MCF 10A (cell line): ENCODE data around the gene PSMB9. TPM values are rescaled to one million over a fixed set of nuclear protein-coding genes. Genes with fewer than 3 reads are reported as not detected.

Experiments
- BruUV-seq: library from RNA; stranded (reverse); fragments of 400-500 nt; replicated peaks from 2 replicates; lab custom pipeline; 2021; lab: Mats Ljungman, UMichigan
- CTCF ChIA-PET: fragments of 300-600 bp; sonication (Branson Sonifier 250); formaldehyde crosslinking; extraction: SDS; loops from one replicate; lab custom pipeline; 2021; ENCODE audit warnings: antibody characterized with exemption, inconsistent platforms; lab: Yijun Ruan, JAX
- POLR2A ChIA-PET: fragments of 300-600, 350-650 bp; sonication (Branson Sonifier 250); formaldehyde crosslinking; extraction: SDS; loops from one replicate; lab custom pipeline; 2020; ENCODE audit warnings: antibody characterized with exemption, inconsistent platforms; lab: Yijun Ruan, JAX
- DNase-seq: peaks from one replicate; pipeline ENCODE4 v3.0.0-alpha.2; 2018; ENCODE audit not compliant: unreplicated experiment
- H3K27ac Mint-ChIP-seq: one replicate; pipeline ENCODE4 v1.8.0; 2022; ENCODE audit warnings: mild to moderate bottlenecking, low read depth, mixed read lengths; ENCODE audit not compliant: unreplicated experiment
- H3K27me3 Mint-ChIP-seq: one replicate; pipeline ENCODE4 v1.8.0; 2022; ENCODE audit warnings: mixed read lengths; ENCODE audit not compliant: insufficient read depth, unreplicated experiment
- H3K36me3 Mint-ChIP-seq: one replicate; pipeline ENCODE4 v1.8.0; 2022; ENCODE audit warnings: mild to moderate bottlenecking, moderate library complexity, mixed read lengths; ENCODE audit not compliant: insufficient read depth, unreplicated experiment
- H3K4me1 Mint-ChIP-seq: one replicate; pipeline ENCODE4 v1.8.0; 2022; ENCODE audit warnings: mixed read lengths; ENCODE audit not compliant: insufficient read depth, unreplicated experiment
- H3K4me3 Mint-ChIP-seq: one replicate; pipeline ENCODE4 v1.8.0; 2022; ENCODE audit warnings: mild to moderate bottlenecking, moderate library complexity, mixed read lengths; ENCODE audit not compliant: unreplicated experiment
- H3K9me3 Mint-ChIP-seq: one replicate; pipeline ENCODE4 v1.8.0; 2022; ENCODE audit warnings: mixed read lengths; ENCODE audit not compliant: unreplicated experiment
- CTCF ChIP-seq: fragments of 200-600 bp; IDR thresholded peaks from one replicate; pipeline ENCODE4 v1.8.0; 2022; ENCODE audit warnings: antibody characterized with exemption, mild to moderate bottlenecking; ENCODE audit not compliant: unreplicated experiment
- intact Hi-C: fragments of 100-400 bp; cut with micrococcal nuclease; formaldehyde crosslinking; loops from 2 replicates; pipeline ENCODE4 v1.14.1; 2022
- total RNA-seq: library from RNA; stranded (reverse); gene quantifications from 2 replicates; pipeline ENCODE4 v1.2.3, GENCODE V29; 2022

The PSMB9 gene
- total RNA-seq, 1 experiment from 2014 or later = 3.5 TPM

GRCh38 chr6:32814145-32814544 is 39.8 kb upstream of the PSMB9 start:
- BruUV-seq = no TSS peak
- no peak for DNase-seq
- ChIA-PET POLR2A (interaction anchor here (1.1 kb wide), 1 partner anchor 30 kb away, joined by 4 read pairs; no protein-coding TSS in a partner anchor), CTCF (interaction anchor here (0.5 to 0.7 kb wide), 5 partner anchors 54 to 619 kb away, joined by 3 to 4 read pairs (median 4); no protein-coding TSS in a partner anchor)
- no peak overlapping the region for H3K27ac Mint-ChIP-seq
- no peak overlapping the region for H3K4me3 Mint-ChIP-seq
- H3K9me3 Mint-ChIP-seq = no peaks in the 10 kb centered on the region
- no peaks in the 10 kb centered on the region for H3K27me3 Mint-ChIP-seq
- intact Hi-C loops = no loop called here
- no peak for TF ChIP-seq CTCF
- peaks cover 3% of the 10 kb centered on the region for H3K4me1 Mint-ChIP-seq
- no peaks in the 10 kb centered on the region for H3K36me3 Mint-ChIP-seq

GRCh38 chr6:32815115-32815514 is 38.9 kb upstream of the PSMB9 start:
- CTCF ChIA-PET = interaction anchor here (0.6 to 0.7 kb wide), 2 partner anchors 197 to 216 kb away, joined by 3 read pairs; no protein-coding TSS in a partner anchor
- Mint-ChIP-seq H3K9me3 (no peaks in the 10 kb centered on the region), H3K27ac (no peak overlapping the region), H3K4me3 (no peak overlapping the region), H3K4me1 (peaks cover 12% of the 10 kb centered on the region), H3K36me3 (no peaks in the 10 kb centered on the region), H3K27me3 (no peaks in the 10 kb centered on the region)
- intact Hi-C loops = no loop called here
- POLR2A ChIA-PET = no interaction called here
- no TSS peak for BruUV-seq
- no peak for DNase-seq
- TF ChIP-seq CTCF = no peak

GRCh38 chr6:32815996-32816395 is 38.0 kb upstream of the PSMB9 start:
- no peaks in the 10 kb centered on the region for H3K36me3 Mint-ChIP-seq
- no peak overlapping the region for H3K27ac Mint-ChIP-seq
- ChIA-PET CTCF (no interaction called here), POLR2A (interaction anchor here (0.5 kb wide), 1 partner anchor 38 kb away, joined by 3 read pairs; the partner anchor contains the start of gene PSMB9)
- no peak for DNase-seq
- H3K27me3 Mint-ChIP-seq = no peaks in the 10 kb centered on the region
- no TSS peak for BruUV-seq
- H3K4me1 Mint-ChIP-seq = peaks cover 20% of the 10 kb centered on the region
- no peaks in the 10 kb centered on the region for H3K9me3 Mint-ChIP-seq
- TF ChIP-seq CTCF = no peak
- H3K4me3 Mint-ChIP-seq = no peak overlapping the region
- intact Hi-C loops = no loop called here

GRCh38 chr6:32816746-32817204 is 37.2 kb upstream of the PSMB9 start, which contains the start of gene HLA-DOB:
Gene HLA-DOB (minus strand): TSS chr6:32817002. CDS start chr6:32816951, 51 bp downstream.
- BruUV-seq = no TSS peak
- peak; percentile 61 for DNase-seq
- Mint-ChIP-seq H3K4me3 (peak within 1 kb of the TSS; percentile 57), H3K27ac (no peak within 1 kb of the TSS), H3K4me1 (peaks cover 20% of the 10 kb centered on the region), H3K9me3 (no peaks in the 10 kb centered on the region), H3K27me3 (no peaks in the 10 kb centered on the region), H3K36me3 (no peaks in the 10 kb centered on the region)
- ChIA-PET POLR2A (no interaction called here), CTCF (no interaction called here)
- intact Hi-C loops = no loop called here
- no peak for TF ChIP-seq CTCF
